GM23338 (cell line): ENCODE measurements around the gene FAM234A. TPM values are rescaled to one million over a fixed set of nuclear protein-coding genes. Genes with fewer than 3 reads are reported as not detected.

Experiments used
- ATAC-seq: fragments of 200-7000 bp; cut with Tn5 transposase; 3 replicates; pipeline ENCODE4 v1.9.1; 2020
- DNase-seq: peaks from one replicate; pipeline ENCODE4 v3.0.0-alpha.2; 2015; ENCODE audit warnings: low spot score
- H2AFZ ChIP-seq: fragments of 200-600 bp; sonication (generic); 2 replicates; pipeline ENCODE4 v1.8.0; 2016; ENCODE audit warnings: antibody characterized with exemption, mild to moderate bottlenecking, moderate library complexity
- H3F3A ChIP-seq: fragments of 200-600 bp; sonication (generic); replicated peaks from 2 replicates; pipeline ENCODE4 v1.8.0; 2017; ENCODE audit warnings: antibody characterized with exemption, mixed run types, low read depth
- H3K27ac ChIP-seq: fragments of 200-600 bp; sonication (generic); 2 replicates; pipeline ENCODE4 v1.6.1; 2016; ENCODE audit warnings: low read depth
- H3K27me3 ChIP-seq: fragments of 200-600 bp; sonication (generic); 2 replicates; pipeline ENCODE4 v1.8.0; 2016; ENCODE audit warnings: mild to moderate bottlenecking, mixed run types, moderate library complexity; ENCODE audit not compliant: insufficient read depth
- H3K36me3 ChIP-seq: fragments of 200-600 bp; sonication (generic); 2 replicates; pipeline ENCODE4 v1.8.0; 2016; ENCODE audit warnings: mild to moderate bottlenecking; ENCODE audit not compliant: insufficient read depth
- H3K4me1 ChIP-seq: fragments of 200-600 bp; sonication (generic); 2 replicates; pipeline ENCODE4 v1.8.0; 2016; ENCODE audit warnings: mild to moderate bottlenecking, moderate library complexity; ENCODE audit not compliant: insufficient read depth
- H3K4me2 ChIP-seq: fragments of 200-600 bp; sonication (generic); 2 replicates; pipeline ENCODE4 v1.7.1; 2017; ENCODE audit warnings: mixed run types
- H3K4me3 ChIP-seq: fragments of 200-600 bp; sonication (generic); 2 replicates; pipeline ENCODE4 v1.6.1; 2016; ENCODE audit warnings: mixed run types
- H3K79me2 ChIP-seq: fragments of 200-600 bp; sonication (generic); replicated peaks from 2 replicates; pipeline ENCODE4 v1.8.0; 2017; ENCODE audit warnings: mild to moderate bottlenecking; ENCODE audit not compliant: insufficient read depth
- H3K9me2 ChIP-seq: fragments of 200-600 bp; sonication (generic); 2 replicates; pipeline ENCODE4 v1.8.0; 2017; ENCODE audit not compliant: insufficient read depth
- H4K20me1 ChIP-seq: fragments of 200-600 bp; sonication (generic); replicated peaks from 2 replicates; pipeline ENCODE4 v1.8.0; 2017; ENCODE audit warnings: mild to moderate bottlenecking; ENCODE audit not compliant: insufficient read depth
- H3K27ac Mint-ChIP-seq: 2 replicates; pipeline ENCODE4 v1.8.0; 2020; ENCODE audit warnings: inconsistent platforms, mild to moderate bottlenecking, moderate library complexity, mixed read lengths
- H3K27me3 Mint-ChIP-seq: 3 replicates; pipeline ENCODE4 v1.8.0; 2022; ENCODE audit warnings: low read depth, mild to moderate bottlenecking, moderate library complexity, mixed read lengths, inconsistent platforms; ENCODE audit not compliant: insufficient read depth, poor library complexity
- H3K36me3 Mint-ChIP-seq: 3 replicates; pipeline ENCODE4 v1.8.0; 2021; ENCODE audit warnings: low read depth, mild to moderate bottlenecking, inconsistent platforms, moderate library complexity, mixed read lengths
- H3K4me1 Mint-ChIP-seq: 3 replicates; pipeline ENCODE4 v1.8.0; 2020; ENCODE audit warnings: mild to moderate bottlenecking, inconsistent platforms, mixed read lengths
- H3K4me3 Mint-ChIP-seq: 3 replicates; pipeline ENCODE4 v1.8.0; 2021; ENCODE audit warnings: moderate library complexity, mild to moderate bottlenecking, inconsistent platforms, mixed read lengths
- H3K9me3 Mint-ChIP-seq: 3 replicates; pipeline ENCODE4 v1.8.0; 2020; ENCODE audit warnings: moderate library complexity, mild to moderate bottlenecking, inconsistent platforms, mixed read lengths
- CREB1 ChIP-seq: fragments of 250-450 bp; sonication (Bioruptor Pico); IDR thresholded peaks from 2 replicates; pipeline ENCODE4 v1.5.0; 2020; ENCODE audit warnings: low read depth, mild to moderate bottlenecking, moderate library complexity
- EZH2 ChIP-seq: fragments of 200-600 bp; sonication (generic); IDR thresholded peaks from one replicate; pipeline ENCODE4 v1.8.0; 2017; ENCODE audit warnings: antibody characterized with exemption, mild to moderate bottlenecking, low read depth; ENCODE audit not compliant: unreplicated experiment
- EZH2phosphoT487 ChIP-seq: fragments of 200-600 bp; sonication (generic); IDR thresholded peaks from one replicate; pipeline ENCODE4 v1.8.1; 2018; ENCODE audit warnings: antibody characterized with exemption; ENCODE audit not compliant: unreplicated experiment
- JUNB ChIP-seq: IDR thresholded peaks from one replicate; pipeline ENCODE4 v1.6.1; 2016; ENCODE audit warnings: antibody characterized with exemption; ENCODE audit not compliant: unreplicated experiment
- NANOG ChIP-seq: IDR thresholded peaks from 2 replicates; pipeline ENCODE4 v1.6.1; 2016; ENCODE audit warnings: antibody characterized with exemption, borderline replicate concordance
- POLR2AphosphoS5 ChIP-seq: IDR thresholded peaks from 2 replicates; pipeline ENCODE4 v1.6.1; 2016; ENCODE audit warnings: antibody characterized with exemption, low read depth
- STAT1 ChIP-seq: IDR thresholded peaks from one replicate; pipeline ENCODE4 v1.6.1; 2016; ENCODE audit warnings: antibody characterized with exemption; ENCODE audit not compliant: unreplicated experiment
- ZNF114 ChIP-seq: fragments of 250-450 bp; sonication (Bioruptor Pico); IDR thresholded peaks from 2 replicates; pipeline ENCODE4 v1.5.0; 2020; ENCODE audit warnings: mild to moderate bottlenecking, moderate library complexity
- ZNF331 ChIP-seq: fragments of 250-450 bp; sonication (Bioruptor Pico); IDR thresholded peaks from 2 replicates; pipeline ENCODE4 v1.5.0; 2020; ENCODE audit warnings: low read depth, mild to moderate bottlenecking, moderate library complexity
- polyA plus RNA-seq: library from polyadenylated mRNA; unstranded; fragments of >200 nt; fragmentation: Nextera tagmentation; extraction: Ambion mirVana; gene quantifications from 2 replicates; pipeline ENCODE4 v1.2.1, GENCODE V29; 2016
- total RNA-seq: library from RNA; depleted of rRNA; stranded (reverse); fragments of >200 nt; shearing (Covaris generic); gene quantifications from 2 replicates; pipeline ENCODE4 v1.2.3, GENCODE V29; 2014
- TF ChIP-seq, protein P1 (sequence below): IDR thresholded peaks from one replicate; pipeline ENCODE4 v1.6.1; 2018; ENCODE audit warnings: antibody characterized with exemption; ENCODE audit not compliant: unreplicated experiment
- TF ChIP-seq, protein P2 (sequence below): IDR thresholded peaks from 2 replicates; pipeline ENCODE4 v1.6.1; 2016; ENCODE audit warnings: antibody characterized with exemption
- TF ChIP-seq, protein P3 (sequence below): fragments of 250-450 bp; sonication (Bioruptor Pico); IDR thresholded peaks from 2 replicates; pipeline ENCODE4 v1.5.0; 2020; ENCODE audit warnings: mild to moderate bottlenecking, moderate library complexity
- TF ChIP-seq, protein P4 (sequence below), 2 experiments: fragments of 200-600 bp in 1 of 2; sonication (generic) in 1 of 2; conservative IDR thresholded peaks; 2 replicates each; pipeline versions ENCODE4 v1.5.1 to v1.6.1; 2016 to 2017; ENCODE audit warnings: antibody characterized with exemption in 2 of 2, low read depth in 2 of 2, mild to moderate bottlenecking in 2 of 2, moderate library complexity in 1 of 2

FAM234A gene
- total and polyA plus RNA-seq, 2 experiments from 2014 or later = 41.9 to 128 TPM

DNA sequence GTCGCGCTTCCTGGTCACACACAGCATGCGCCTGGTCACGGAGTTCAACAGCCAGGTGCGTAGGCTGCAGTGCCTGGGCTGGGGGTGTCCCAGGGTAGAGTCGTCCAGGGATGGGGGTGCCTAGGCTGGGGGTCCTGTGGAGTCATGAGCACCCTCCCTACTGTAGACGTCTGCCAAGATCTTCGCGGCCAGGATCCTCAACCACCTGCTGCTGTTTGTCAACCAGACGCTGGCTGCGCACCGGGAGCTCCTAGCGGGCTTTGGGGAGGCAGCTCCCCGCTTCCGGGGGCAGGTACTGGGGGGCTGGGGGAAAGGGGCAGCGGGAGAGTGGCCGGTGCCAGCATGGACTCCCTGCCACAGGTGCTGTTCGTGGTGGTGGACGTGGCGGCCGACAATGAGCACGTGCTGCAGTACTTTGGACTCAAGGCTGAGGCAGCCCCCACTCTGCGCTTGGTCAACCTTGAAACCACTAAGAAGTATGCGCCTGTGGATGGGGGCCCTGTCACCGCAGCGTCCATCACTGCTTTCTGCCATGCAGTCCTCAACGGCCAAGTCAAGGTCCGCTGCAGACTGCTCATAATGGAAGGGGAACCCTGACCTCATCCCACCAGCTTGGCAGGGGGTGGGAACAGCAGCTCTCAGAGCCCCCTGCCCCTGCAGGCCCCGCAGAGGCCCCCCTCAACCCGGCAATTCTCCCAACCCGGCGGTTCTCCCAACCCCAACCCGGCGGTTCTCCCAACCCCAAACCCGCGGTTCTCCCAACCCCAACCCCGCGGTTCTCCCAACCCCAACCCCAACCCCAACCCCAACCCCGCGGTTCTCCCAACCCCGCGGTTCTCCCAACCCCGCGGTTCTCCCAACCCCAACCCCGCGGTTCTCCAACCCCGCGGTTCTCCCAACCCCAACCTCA, 50.8 kb downstream of the FAM234A start:
- no peak overlapping the region for H3K4me2 ChIP-seq
- no peaks in the 10 kb centered on the region for H3F3A ChIP-seq
- ATAC-seq (no peak), DNase-seq (no peak)
- no peaks in the 10 kb centered on the region for H4K20me1 ChIP-seq
- Mint-ChIP-seq H3K36me3 (peaks cover 8% of the 10 kb centered on the region), H3K9me3 (no peaks in the 10 kb centered on the region), H3K27me3 (peaks cover 9% of the 10 kb centered on the region), H3K4me1 (no peaks in the 10 kb centered on the region), H3K27ac (no peak overlapping the region), H3K4me3 (no peak overlapping the region)
- no peaks in the 10 kb centered on the region for H3K4me1 ChIP-seq
- H2AFZ ChIP-seq = no peak overlapping the region
- peaks cover 12% of the 10 kb centered on the region for H3K27me3 ChIP-seq
- no peaks in the 10 kb centered on the region for H3K36me3 ChIP-seq
- TF ChIP-seq JUNB (no peak), ZNF331 (CRISPR knock-in tag) (no peak), EZH2 (no peak), NANOG (no peak), CREB1 (CRISPR knock-in tag) (no peak), POLR2AphosphoS5 (no peak), STAT1 (no peak), ZNF114 (CRISPR knock-in tag) (no peak), EZH2phosphoT487 (no peak)
- TF ChIP-seq, protein P1, sequence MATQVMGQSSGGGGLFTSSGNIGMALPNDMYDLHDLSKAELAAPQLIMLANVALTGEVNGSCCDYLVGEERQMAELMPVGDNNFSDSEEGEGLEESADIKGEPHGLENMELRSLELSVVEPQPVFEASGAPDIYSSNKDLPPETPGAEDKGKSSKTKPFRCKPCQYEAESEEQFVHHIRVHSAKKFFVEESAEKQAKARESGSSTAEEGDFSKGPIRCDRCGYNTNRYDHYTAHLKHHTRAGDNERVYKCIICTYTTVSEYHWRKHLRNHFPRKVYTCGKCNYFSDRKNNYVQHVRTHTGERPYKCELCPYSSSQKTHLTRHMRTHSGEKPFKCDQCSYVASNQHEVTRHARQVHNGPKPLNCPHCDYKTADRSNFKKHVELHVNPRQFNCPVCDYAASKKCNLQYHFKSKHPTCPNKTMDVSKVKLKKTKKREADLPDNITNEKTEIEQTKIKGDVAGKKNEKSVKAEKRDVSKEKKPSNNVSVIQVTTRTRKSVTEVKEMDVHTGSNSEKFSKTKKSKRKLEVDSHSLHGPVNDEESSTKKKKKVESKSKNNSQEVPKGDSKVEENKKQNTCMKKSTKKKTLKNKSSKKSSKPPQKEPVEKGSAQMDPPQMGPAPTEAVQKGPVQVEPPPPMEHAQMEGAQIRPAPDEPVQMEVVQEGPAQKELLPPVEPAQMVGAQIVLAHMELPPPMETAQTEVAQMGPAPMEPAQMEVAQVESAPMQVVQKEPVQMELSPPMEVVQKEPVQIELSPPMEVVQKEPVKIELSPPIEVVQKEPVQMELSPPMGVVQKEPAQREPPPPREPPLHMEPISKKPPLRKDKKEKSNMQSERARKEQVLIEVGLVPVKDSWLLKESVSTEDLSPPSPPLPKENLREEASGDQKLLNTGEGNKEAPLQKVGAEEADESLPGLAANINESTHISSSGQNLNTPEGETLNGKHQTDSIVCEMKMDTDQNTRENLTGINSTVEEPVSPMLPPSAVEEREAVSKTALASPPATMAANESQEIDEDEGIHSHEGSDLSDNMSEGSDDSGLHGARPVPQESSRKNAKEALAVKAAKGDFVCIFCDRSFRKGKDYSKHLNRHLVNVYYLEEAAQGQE = no peak
- TF ChIP-seq, protein P2, sequence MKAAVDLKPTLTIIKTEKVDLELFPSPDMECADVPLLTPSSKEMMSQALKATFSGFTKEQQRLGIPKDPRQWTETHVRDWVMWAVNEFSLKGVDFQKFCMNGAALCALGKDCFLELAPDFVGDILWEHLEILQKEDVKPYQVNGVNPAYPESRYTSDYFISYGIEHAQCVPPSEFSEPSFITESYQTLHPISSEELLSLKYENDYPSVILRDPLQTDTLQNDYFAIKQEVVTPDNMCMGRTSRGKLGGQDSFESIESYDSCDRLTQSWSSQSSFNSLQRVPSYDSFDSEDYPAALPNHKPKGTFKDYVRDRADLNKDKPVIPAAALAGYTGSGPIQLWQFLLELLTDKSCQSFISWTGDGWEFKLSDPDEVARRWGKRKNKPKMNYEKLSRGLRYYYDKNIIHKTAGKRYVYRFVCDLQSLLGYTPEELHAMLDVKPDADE = no peak
- TF ChIP-seq, protein P3, sequence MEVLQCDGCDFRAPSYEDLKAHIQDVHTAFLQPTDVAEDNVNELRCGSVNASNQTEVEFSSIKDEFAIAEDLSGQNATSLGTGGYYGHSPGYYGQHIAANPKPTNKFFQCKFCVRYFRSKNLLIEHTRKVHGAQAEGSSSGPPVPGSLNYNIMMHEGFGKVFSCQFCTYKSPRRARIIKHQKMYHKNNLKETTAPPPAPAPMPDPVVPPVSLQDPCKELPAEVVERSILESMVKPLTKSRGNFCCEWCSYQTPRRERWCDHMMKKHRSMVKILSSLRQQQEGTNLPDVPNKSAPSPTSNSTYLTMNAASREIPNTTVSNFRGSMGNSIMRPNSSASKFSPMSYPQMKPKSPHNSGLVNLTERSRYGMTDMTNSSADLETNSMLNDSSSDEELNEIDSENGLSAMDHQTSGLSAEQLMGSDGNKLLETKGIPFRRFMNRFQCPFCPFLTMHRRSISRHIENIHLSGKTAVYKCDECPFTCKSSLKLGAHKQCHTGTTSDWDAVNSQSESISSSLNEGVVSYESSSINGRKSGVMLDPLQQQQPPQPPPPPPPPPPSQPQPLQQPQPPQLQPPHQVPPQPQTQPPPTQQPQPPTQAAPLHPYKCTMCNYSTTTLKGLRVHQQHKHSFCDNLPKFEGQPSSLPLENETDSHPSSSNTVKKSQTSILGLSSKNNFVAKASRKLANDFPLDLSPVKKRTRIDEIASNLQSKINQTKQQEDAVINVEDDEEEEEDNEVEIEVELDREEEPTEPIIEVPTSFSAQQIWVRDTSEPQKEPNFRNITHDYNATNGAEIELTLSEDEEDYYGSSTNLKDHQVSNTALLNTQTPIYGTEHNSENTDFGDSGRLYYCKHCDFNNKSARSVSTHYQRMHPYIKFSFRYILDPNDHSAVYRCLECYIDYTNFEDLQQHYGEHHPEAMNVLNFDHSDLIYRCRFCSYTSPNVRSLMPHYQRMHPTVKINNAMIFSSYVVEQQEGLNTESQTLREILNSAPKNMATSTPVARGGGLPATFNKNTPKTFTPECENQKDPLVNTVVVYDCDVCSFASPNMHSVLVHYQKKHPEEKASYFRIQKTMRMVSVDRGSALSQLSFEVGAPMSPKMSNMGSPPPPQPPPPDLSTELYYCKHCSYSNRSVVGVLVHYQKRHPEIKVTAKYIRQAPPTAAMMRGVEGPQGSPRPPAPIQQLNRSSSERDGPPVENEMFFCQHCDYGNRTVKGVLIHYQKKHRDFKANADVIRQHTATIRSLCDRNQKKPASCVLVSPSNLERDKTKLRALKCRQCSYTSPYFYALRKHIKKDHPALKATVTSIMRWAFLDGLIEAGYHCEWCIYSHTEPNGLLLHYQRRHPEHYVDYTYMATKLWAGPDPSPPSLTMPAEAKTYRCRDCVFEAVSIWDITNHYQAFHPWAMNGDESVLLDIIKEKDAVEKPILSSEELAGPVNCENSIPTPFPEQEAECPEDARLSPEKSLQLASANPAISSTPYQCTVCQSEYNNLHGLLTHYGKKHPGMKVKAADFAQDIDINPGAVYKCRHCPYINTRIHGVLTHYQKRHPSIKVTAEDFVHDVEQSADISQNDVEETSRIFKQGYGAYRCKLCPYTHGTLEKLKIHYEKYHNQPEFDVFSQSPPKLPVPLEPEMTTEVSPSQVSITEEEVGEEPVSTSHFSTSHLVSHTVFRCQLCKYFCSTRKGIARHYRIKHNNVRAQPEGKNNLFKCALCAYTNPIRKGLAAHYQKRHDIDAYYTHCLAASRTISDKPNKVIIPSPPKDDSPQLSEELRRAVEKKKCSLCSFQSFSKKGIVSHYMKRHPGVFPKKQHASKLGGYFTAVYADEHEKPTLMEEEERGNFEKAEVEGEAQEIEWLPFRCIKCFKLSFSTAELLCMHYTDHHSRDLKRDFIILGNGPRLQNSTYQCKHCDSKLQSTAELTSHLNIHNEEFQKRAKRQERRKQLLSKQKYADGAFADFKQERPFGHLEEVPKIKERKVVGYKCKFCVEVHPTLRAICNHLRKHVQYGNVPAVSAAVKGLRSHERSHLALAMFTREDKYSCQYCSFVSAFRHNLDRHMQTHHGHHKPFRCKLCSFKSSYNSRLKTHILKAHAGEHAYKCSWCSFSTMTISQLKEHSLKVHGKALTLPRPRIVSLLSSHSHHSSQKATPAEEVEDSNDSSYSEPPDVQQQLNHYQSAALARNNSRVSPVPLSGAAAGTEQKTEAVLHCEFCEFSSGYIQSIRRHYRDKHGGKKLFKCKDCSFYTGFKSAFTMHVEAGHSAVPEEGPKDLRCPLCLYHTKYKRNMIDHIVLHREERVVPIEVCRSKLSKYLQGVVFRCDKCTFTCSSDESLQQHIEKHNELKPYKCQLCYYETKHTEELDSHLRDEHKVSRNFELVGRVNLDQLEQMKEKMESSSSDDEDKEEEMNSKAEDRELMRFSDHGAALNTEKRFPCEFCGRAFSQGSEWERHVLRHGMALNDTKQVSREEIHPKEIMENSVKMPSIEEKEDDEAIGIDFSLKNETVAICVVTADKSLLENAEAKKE (CRISPR knock-in tag) = no peak
- TF ChIP-seq, protein P4, sequence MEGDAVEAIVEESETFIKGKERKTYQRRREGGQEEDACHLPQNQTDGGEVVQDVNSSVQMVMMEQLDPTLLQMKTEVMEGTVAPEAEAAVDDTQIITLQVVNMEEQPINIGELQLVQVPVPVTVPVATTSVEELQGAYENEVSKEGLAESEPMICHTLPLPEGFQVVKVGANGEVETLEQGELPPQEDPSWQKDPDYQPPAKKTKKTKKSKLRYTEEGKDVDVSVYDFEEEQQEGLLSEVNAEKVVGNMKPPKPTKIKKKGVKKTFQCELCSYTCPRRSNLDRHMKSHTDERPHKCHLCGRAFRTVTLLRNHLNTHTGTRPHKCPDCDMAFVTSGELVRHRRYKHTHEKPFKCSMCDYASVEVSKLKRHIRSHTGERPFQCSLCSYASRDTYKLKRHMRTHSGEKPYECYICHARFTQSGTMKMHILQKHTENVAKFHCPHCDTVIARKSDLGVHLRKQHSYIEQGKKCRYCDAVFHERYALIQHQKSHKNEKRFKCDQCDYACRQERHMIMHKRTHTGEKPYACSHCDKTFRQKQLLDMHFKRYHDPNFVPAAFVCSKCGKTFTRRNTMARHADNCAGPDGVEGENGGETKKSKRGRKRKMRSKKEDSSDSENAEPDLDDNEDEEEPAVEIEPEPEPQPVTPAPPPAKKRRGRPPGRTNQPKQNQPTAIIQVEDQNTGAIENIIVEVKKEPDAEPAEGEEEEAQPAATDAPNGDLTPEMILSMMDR (conservative IDR thresholded peaks at IDR 0.05; ENCODE audit: low read depth in 2 of 2) = no peak
- no peaks in the 10 kb centered on the region for H3K79me2 ChIP-seq
- H3K9me2 ChIP-seq = no peaks in the 10 kb centered on the region
- H3K27ac ChIP-seq = no peak overlapping the region
- H3K4me3 ChIP-seq = no peak overlapping the region
